ENCODE results near the gene GPC3. TPM values are rescaled to one million over a fixed set of nuclear protein-coding genes. Genes with fewer than 3 reads are reported as not detected.
"Not testable (repeated sequence)": the region's sequence is repeated elsewhere in the genome, so short reads cannot be mapped to it uniquely, and the experiment has no call there.

Gene GPC3
- 306 TPM for total RNA-seq

DNA sequence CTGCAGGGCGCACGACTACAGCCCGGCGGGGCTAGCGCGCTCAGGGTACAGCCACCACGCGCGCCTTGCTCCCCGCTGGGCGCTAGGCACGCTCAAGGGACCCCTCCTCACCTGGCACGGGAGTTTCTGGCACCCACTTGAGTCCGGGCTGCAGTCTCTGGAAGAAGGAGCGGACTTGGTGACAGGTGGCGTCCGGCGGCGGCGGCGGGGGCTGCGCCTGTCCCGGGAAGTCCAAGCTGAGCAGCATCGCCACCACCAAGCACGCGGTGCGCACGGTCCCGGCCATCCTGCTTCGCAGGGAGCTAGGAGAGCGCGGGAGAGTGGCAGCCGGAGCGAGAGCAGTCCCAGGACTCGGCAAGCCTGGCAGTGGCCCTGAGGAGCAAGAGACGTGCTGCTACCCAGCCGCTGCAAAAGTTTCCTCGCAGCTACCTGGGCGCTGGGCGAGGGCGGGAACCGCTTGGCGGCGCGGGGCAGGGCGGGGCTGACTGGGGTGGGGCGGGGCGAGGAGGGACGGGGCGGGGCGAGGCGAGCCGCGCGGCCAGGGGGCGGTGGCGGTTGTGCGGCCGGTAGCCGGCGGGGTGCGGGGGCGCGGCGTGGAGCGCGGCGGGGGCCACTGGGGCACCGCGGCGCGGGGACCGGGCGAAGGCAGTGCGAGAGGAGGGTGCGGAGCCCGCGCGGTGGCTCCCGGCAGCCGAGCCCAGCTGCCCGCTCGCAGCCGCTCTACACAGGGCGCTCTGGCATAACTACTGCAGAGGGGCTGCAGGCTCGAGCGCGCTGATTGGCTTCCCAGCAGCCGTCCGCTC, at the start of gene GPC3:
TSS of gene GPC3 (minus strand) at position 431 of the 803 bp plus-strand sequence.
- no peaks in the 10 kb centered on the region for H3K9me3 ChIP-seq (ENCODE audit: control insufficient read depth in 3 of 3, low read length in 3 of 3)
- H3K27ac ChIP-seq (ENCODE audit: low read depth, low read length): no peak within 1 kb of the TSS
- no peak within 1 kb of the TSS for H3K9ac ChIP-seq (ENCODE audit: low read depth in 1 of 3, low read length in 3 of 3)
- peaks cover 5 to 6% (median 6%) of the 10 kb centered on the region in 3 donors for H3K4me1 ChIP-seq (ENCODE audit: control insufficient read depth in 3 of 3, insufficient read depth in 3 of 3, low read length in 3 of 3)
- H3K36me3 ChIP-seq (ENCODE audit: control insufficient read depth in 3 of 3, insufficient read depth in 3 of 3, low read length in 3 of 3): no peaks in the 10 kb centered on the region
- H3K27me3 ChIP-seq (ENCODE audit: control insufficient read depth in 3 of 3, insufficient read depth in 3 of 3, low read length in 3 of 3): peaks cover 3 to 25% (median 10%) of the 10 kb centered on the region in 3 donors
- H3K4me3 ChIP-seq (ENCODE audit: low read length in 3 of 3): peak within 1 kb of the TSS; percentile 23 to 66 (median 51)

DNA sequence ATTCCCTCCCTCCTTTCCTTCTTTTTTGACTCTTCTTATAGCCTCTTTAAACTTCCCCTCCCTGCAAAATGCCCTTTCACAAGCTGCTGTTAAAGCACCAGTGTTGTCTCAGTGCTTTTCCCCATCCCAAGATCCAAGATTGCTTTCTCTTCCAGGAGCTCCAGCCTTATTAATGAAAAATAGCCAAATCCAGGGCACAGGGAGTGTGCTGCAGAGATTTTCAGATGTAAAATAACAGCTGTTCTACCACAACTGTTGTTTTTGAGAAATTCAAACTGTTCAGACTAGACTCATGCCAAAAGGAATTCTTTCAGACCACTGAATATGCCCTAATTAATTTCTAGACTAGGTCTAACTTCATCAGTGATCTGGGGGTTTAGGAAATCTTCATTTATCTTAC, 47.0 kb upstream of the GPC3 start:
- H3K4me3 ChIP-seq (ENCODE audit: low read length in 3 of 3): no peak overlapping the region
- H3K4me1 ChIP-seq (ENCODE audit: control insufficient read depth in 3 of 3, insufficient read depth in 3 of 3, low read length in 3 of 3): no peaks in the 10 kb centered on the region
- H3K9ac ChIP-seq (ENCODE audit: low read depth in 1 of 3, low read length in 3 of 3): no peak overlapping the region
- H3K36me3 ChIP-seq (ENCODE audit: control insufficient read depth in 3 of 3, insufficient read depth in 3 of 3, low read length in 3 of 3): no peaks in the 10 kb centered on the region
- no peaks in the 10 kb centered on the region for H3K27me3 ChIP-seq (ENCODE audit: control insufficient read depth in 3 of 3, insufficient read depth in 3 of 3, low read length in 3 of 3)
- peaks cover 0 to 2% (median 0%) of the 10 kb centered on the region in 3 donors for H3K9me3 ChIP-seq (ENCODE audit: control insufficient read depth in 3 of 3, low read length in 3 of 3)
- H3K27ac ChIP-seq (ENCODE audit: low read depth, low read length): no peak overlapping the region

DNA sequence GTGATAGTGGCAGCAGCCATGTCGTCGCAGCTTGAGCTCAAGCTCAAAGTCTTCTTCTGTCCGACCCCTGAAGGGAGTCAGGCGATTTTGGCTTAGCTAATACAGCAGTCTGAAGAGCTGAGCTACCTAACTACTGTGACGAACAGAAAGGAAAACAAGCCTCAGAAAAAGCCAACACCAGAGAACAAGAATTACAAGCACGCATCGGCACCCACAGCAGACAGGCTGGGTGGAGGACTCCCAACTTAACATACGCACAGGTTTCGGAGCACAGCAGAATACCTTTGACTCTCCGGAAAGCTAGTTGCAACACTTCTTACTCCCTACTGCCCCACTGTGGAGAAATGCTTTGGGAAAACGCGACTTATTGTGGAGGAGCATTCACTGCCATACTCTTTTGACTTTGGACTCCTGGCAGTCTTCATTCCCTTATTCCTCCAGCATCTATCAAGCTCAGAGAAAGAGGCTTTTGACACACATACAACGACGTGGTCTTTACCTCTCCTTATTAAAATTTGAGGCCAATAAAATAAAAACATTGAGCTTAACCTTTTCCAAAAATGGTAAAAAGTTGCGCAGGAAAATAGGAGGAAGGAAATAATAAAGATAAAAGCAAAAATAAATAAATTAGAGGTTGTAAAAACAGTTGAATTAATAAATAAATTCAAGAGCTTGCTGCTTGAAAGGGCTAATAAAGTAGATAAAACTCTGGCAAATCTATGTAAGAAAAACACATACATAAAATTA, 41.3 kb upstream of the GPC3 start:
- no peaks in the 10 kb centered on the region for H3K36me3 ChIP-seq (ENCODE audit: control insufficient read depth in 3 of 3, insufficient read depth in 3 of 3, low read length in 3 of 3)
- H3K4me3 ChIP-seq (ENCODE audit: low read length in 3 of 3): peak overlapping the region; percentile 49 to 56 (median 55)
- H3K4me1 ChIP-seq (ENCODE audit: control insufficient read depth in 3 of 3, insufficient read depth in 3 of 3, low read length in 3 of 3): peaks cover 0 to 3% (median 0%) of the 10 kb centered on the region in 3 donors
- H3K9ac ChIP-seq (ENCODE audit: low read depth in 1 of 3, low read length in 3 of 3): no peak overlapping the region
- H3K27ac ChIP-seq (ENCODE audit: low read depth, low read length): no peak overlapping the region
- peaks cover 0 to 2% (median 0%) of the 10 kb centered on the region in 3 donors for H3K9me3 ChIP-seq (ENCODE audit: control insufficient read depth in 3 of 3, low read length in 3 of 3)
- H3K27me3 ChIP-seq (ENCODE audit: control insufficient read depth in 3 of 3, insufficient read depth in 3 of 3, low read length in 3 of 3): peaks cover 0 to 5% (median 0%) of the 10 kb centered on the region in 3 donors

DNA sequence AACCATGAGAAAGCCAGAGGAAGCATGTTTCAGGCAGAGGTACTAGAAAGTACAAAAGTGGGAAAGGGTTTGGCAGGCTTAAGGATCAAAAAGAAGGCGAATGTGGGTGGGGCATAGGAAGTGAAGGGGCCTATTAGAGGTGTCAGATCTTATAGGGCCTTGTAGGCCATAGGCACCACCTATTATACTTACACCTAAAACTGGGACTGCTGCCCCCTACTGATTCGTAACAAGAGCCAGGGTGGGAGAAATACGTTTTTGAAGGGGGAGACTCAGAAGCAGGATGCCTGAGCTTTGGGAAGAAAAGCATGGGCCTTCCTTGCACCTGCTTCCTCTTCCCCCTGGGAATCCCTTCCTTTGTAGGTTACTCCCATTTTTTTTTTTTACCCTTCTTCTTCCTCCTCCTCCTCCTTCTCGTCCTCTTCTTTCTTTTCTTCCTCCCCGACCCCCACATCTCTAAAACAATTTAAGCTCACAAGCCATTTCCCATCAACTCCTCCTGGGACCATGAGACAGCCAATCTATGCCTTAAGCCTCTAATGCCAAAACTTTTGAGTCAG, 40.7 kb upstream of the GPC3 start:
- H3K9ac ChIP-seq (ENCODE audit: low read depth in 1 of 3, low read length in 3 of 3): no peak overlapping the region
- H3K4me1 ChIP-seq (ENCODE audit: control insufficient read depth in 3 of 3, insufficient read depth in 3 of 3, low read length in 3 of 3): peaks cover 0 to 3% (median 0%) of the 10 kb centered on the region in 3 donors
- H3K36me3 ChIP-seq (ENCODE audit: control insufficient read depth in 3 of 3, insufficient read depth in 3 of 3, low read length in 3 of 3): no peaks in the 10 kb centered on the region
- no peak overlapping the region for H3K27ac ChIP-seq (ENCODE audit: low read depth, low read length)
- H3K4me3 ChIP-seq (ENCODE audit: low read length in 3 of 3): peak overlapping the region in 2 of 3 donors; percentile 55 to 56
- peaks cover 0 to 5% (median 0%) of the 10 kb centered on the region in 3 donors for H3K27me3 ChIP-seq (ENCODE audit: control insufficient read depth in 3 of 3, insufficient read depth in 3 of 3, low read length in 3 of 3)
- H3K9me3 ChIP-seq (ENCODE audit: control insufficient read depth in 3 of 3, low read length in 3 of 3): peaks cover 0 to 2% (median 0%) of the 10 kb centered on the region in 3 donors

DNA sequence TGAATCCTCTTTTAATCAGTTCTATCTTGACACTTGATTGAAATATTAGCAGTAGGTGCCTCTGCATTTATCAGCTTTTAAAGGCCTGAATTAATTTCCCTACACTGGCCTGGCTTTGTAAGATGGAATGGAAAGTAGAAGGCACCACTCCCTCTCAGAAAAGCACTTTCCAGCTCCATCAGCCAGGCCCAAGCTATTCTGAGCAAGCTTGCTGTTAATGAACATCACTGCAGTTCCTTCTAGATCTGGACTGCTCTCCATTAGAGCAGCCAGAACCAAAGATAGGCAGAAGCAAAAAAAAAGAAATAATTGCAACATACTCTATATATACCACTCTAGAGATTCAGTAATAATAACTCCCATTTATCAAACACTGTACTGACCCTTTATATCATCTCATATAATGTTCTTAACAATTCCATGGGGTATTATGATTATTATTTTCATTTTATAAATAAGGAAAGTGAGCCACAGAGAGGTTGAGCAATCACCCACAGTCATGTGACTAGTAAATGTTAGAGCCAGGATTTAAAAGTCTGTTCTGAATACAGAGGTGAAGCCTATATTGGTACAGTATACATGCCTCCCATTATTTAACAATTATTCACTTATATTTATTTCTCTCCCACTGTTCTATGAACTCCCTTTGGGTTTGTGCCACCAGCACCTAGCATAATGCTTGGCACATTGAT, 39.4 kb upstream of the GPC3 start:
- H3K9me3 ChIP-seq (ENCODE audit: control insufficient read depth in 3 of 3, low read length in 3 of 3): no peaks in the 10 kb centered on the region
- H3K4me3 ChIP-seq (ENCODE audit: low read length in 3 of 3): no peak overlapping the region
- peaks cover 0 to 5% (median 0%) of the 10 kb centered on the region in 3 donors for H3K27me3 ChIP-seq (ENCODE audit: control insufficient read depth in 3 of 3, insufficient read depth in 3 of 3, low read length in 3 of 3)
- peaks cover 0 to 3% (median 0%) of the 10 kb centered on the region in 3 donors for H3K4me1 ChIP-seq (ENCODE audit: control insufficient read depth in 3 of 3, insufficient read depth in 3 of 3, low read length in 3 of 3)
- H3K36me3 ChIP-seq (ENCODE audit: control insufficient read depth in 3 of 3, insufficient read depth in 3 of 3, low read length in 3 of 3): no peaks in the 10 kb centered on the region
- no peak overlapping the region for H3K9ac ChIP-seq (ENCODE audit: low read depth in 1 of 3, low read length in 3 of 3)
- no peak overlapping the region for H3K27ac ChIP-seq (ENCODE audit: low read depth, low read length)

DNA sequence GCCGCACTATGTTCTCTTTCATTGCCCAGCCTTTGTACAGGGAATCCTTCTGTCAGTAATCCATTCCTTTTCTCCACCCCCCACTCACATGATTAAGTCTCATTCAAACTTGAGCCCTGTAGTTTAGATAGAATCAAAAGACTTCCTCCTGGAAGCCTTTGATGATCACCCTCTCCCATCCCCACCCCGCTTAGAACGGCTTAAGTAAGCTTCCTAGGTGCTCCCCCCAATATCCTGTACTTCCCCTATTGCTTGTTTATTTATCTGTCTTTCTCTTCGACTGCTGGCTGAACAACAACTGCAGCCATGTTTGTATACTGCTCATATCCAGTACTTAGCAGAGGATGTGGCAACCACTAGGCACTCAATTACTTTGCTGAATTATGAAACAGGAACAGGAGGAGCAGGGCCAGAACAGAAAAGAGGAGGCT, 38.5 kb upstream of the GPC3 start:
- Histone ChIP-seq H3K27ac (ENCODE audit: low read depth, low read length) (no peak overlapping the region), H3K27me3 (ENCODE audit: control insufficient read depth in 3 of 3, insufficient read depth in 3 of 3, low read length in 3 of 3) (peaks cover 0 to 5% (median 0%) of the 10 kb centered on the region in 3 donors), H3K9me3 (ENCODE audit: control insufficient read depth in 3 of 3, low read length in 3 of 3) (no peaks in the 10 kb centered on the region), H3K4me1 (ENCODE audit: control insufficient read depth in 3 of 3, insufficient read depth in 3 of 3, low read length in 3 of 3) (peaks cover 0 to 3% (median 0%) of the 10 kb centered on the region in 3 donors), H3K9ac (ENCODE audit: low read depth in 1 of 3, low read length in 3 of 3) (no peak overlapping the region), H3K36me3 (ENCODE audit: control insufficient read depth in 3 of 3, insufficient read depth in 3 of 3, low read length in 3 of 3) (no peaks in the 10 kb centered on the region), H3K4me3 (ENCODE audit: low read length in 3 of 3) (no peak overlapping the region)

DNA sequence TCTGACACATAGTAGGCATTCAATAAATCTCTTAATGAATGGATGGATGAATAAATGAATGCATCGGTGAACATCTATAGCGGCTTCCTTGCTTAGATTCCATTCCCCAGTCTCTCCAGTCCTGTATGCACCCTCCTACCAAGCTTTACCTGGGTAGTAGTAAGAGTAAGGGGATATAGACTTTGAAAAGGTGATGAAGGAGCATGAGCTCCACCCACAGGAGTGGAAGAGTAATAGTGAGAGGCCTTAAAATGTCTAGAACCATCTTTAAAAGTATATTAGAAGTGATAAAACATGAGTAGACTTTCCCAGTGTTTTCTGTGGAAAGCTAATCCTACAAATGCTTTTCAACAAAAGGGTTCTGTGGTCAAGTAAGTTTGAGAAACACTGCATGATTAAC, 35.5 kb upstream of the GPC3 start:
- H3K4me3 ChIP-seq (ENCODE audit: low read length in 3 of 3): no peak overlapping the region
- H3K9me3 ChIP-seq (ENCODE audit: control insufficient read depth in 3 of 3, low read length in 3 of 3): no peaks in the 10 kb centered on the region
- H3K27ac ChIP-seq (ENCODE audit: low read depth, low read length): no peak overlapping the region
- H3K27me3 ChIP-seq (ENCODE audit: control insufficient read depth in 3 of 3, insufficient read depth in 3 of 3, low read length in 3 of 3): no peaks in the 10 kb centered on the region
- H3K36me3 ChIP-seq (ENCODE audit: control insufficient read depth in 3 of 3, insufficient read depth in 3 of 3, low read length in 3 of 3): no peaks in the 10 kb centered on the region
- H3K9ac ChIP-seq (ENCODE audit: low read depth in 1 of 3, low read length in 3 of 3): no peak overlapping the region
- H3K4me1 ChIP-seq (ENCODE audit: control insufficient read depth in 3 of 3, insufficient read depth in 3 of 3, low read length in 3 of 3): no peaks in the 10 kb centered on the region

DNA sequence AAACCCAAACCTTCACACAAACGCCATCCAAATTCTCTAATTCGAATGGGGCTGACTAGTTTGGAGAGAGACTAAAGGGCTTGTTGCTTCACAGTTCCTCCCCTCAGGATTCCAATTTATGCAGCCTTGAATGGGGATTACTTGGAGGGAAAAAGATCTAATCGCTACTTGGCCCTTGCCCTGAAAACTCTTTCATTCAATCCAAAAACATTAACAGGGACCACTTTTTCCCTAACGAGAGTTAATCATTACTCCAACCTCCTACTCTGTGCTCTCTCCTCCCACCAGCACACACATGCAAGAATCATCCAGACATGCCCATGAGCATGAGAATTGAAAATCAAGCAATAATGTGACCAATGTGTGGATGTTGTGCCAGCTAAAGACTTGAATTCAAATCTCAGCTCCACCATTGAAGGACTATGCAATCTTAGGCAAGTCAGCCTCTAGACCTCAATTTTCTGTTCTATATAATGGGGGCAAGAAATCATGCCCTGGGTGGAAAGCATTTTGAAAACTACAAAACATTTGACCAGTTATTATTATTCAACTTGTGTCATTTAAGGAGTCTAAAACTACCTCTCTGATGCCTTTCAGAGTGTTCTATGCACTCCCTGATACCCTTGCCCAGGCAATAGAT, 34.3 kb upstream of the GPC3 start:
- Histone ChIP-seq H3K27ac (ENCODE audit: low read depth, low read length) (no peak overlapping the region), H3K9me3 (ENCODE audit: control insufficient read depth in 3 of 3, low read length in 3 of 3) (no peaks in the 10 kb centered on the region), H3K9ac (ENCODE audit: low read depth in 1 of 3, low read length in 3 of 3) (no peak overlapping the region), H3K4me3 (ENCODE audit: low read length in 3 of 3) (no peak overlapping the region), H3K36me3 (ENCODE audit: control insufficient read depth in 3 of 3, insufficient read depth in 3 of 3, low read length in 3 of 3) (no peaks in the 10 kb centered on the region), H3K27me3 (ENCODE audit: control insufficient read depth in 3 of 3, insufficient read depth in 3 of 3, low read length in 3 of 3) (no peaks in the 10 kb centered on the region), H3K4me1 (ENCODE audit: control insufficient read depth in 3 of 3, insufficient read depth in 3 of 3, low read length in 3 of 3) (no peaks in the 10 kb centered on the region)

DNA sequence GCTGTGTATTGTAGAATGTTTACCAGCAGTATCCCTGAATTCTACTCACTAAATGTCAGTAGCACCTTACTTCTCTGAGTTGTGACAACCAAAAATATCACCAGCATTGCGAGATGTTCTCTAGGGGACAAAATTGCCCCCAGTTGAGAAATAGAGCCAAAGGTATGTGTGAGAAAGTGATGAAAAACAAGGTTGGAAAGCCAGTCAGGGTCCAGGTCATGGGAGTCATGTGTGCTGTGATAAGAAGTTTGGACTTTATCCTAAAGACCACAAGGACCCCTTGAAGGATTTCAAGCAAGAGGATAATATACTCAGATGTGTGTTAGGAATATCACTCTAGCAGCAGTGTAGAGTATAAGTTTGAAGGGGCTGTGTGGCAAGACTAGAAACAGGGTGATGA, 30.9 kb upstream of the GPC3 start:
- H3K4me3 ChIP-seq (ENCODE audit: low read length in 3 of 3); H3K4me1 ChIP-seq (ENCODE audit: control insufficient read depth in 3 of 3, insufficient read depth in 3 of 3, low read length in 3 of 3); H3K9ac ChIP-seq (ENCODE audit: low read depth in 1 of 3, low read length in 3 of 3); H3K36me3 ChIP-seq (ENCODE audit: control insufficient read depth in 3 of 3, insufficient read depth in 3 of 3, low read length in 3 of 3); H3K27ac ChIP-seq (ENCODE audit: low read depth, low read length); H3K27me3 ChIP-seq (ENCODE audit: control insufficient read depth in 3 of 3, insufficient read depth in 3 of 3, low read length in 3 of 3); H3K9me3 ChIP-seq (ENCODE audit: control insufficient read depth in 3 of 3, low read length in 3 of 3): not testable (repeated sequence)
